ENCODE measurements around the gene MACROD2. TPM values are rescaled to one million over a fixed set of nuclear protein-coding genes. Genes with fewer than 3 reads are reported as not detected.

The MACROD2 gene
- total RNA-seq, 2 donors from 2014 or later: 0.94 to 10.4 TPM

DNA sequence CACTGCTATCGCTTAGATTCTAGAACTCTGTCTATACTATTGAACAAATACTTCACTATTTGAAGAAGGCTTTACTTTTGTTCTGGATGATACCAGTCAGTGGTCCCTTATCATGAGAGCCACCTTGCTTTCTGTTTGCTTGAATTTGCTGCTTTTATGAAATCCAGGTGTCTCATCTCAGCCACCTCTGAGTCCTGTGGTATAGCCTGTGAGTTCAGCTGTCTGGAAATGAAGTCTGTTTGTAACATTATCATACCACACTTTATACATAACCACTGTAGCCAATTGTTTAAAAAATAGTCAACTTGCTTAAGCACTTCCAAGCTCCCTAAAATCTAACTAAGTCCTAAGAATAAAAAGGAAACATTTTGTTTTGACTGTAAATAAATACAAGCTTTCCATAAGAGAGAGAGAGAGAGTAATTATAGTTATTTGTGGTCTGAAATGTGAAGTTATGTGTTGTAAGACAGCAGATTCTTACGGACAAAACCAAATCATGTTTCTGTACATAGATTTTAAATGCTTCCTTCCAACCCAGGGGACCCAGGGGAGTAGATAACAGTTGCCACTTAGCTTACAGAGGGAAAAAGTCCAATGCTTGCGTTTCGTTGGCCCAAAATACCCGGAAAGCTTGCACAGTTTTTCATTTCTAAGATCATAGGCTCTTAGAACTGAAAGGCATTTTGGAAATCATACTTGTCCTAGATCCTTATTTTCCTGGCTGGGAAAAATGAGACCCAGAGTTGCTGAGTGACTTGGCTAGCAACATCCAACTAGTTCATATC lies 1449.9 kb downstream of the MACROD2 start:
- no peak overlapping the region for H3K27ac ChIP-seq
- no peaks in the 10 kb centered on the region for H3K27me3 ChIP-seq
- DNase-seq (ENCODE audit: low spot score): no peak
- TF ChIP-seq, protein P1, sequence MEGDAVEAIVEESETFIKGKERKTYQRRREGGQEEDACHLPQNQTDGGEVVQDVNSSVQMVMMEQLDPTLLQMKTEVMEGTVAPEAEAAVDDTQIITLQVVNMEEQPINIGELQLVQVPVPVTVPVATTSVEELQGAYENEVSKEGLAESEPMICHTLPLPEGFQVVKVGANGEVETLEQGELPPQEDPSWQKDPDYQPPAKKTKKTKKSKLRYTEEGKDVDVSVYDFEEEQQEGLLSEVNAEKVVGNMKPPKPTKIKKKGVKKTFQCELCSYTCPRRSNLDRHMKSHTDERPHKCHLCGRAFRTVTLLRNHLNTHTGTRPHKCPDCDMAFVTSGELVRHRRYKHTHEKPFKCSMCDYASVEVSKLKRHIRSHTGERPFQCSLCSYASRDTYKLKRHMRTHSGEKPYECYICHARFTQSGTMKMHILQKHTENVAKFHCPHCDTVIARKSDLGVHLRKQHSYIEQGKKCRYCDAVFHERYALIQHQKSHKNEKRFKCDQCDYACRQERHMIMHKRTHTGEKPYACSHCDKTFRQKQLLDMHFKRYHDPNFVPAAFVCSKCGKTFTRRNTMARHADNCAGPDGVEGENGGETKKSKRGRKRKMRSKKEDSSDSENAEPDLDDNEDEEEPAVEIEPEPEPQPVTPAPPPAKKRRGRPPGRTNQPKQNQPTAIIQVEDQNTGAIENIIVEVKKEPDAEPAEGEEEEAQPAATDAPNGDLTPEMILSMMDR (IDR thresholded peaks at IDR 0.05): no peak
- H3K36me3 ChIP-seq: no peaks in the 10 kb centered on the region
- H3K4me1 ChIP-seq: peaks cover 0 to 10% of the 10 kb centered on the region in 2 donors
- H3K4me3 ChIP-seq: no peak overlapping the region
- no peaks in the 10 kb centered on the region for H3K9me3 ChIP-seq

DNA sequence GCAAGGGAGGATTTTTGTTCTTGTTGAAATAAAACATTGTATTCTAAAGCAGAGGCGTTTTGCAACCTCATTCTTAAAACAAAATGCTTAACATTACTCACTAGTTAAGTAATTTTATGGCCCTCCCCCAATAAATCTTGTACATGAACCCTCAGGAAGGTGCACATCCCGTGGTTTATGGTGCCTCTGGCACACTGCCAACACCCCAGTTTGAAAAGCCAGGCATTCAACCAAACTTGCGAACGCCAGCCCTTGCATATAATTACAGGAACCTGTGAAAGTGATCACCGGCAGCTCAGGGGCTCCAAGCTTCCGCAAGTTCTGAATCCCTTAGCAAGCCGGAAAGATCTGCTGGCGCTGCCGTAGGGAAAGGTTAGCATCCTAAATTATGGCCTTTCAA lies 1451.1 kb downstream of the MACROD2 start:
- Histone ChIP-seq H3K36me3 (no peaks in the 10 kb centered on the region), H3K4me3 (no peak overlapping the region), H3K9me3 (no peaks in the 10 kb centered on the region), H3K27me3 (no peaks in the 10 kb centered on the region), H3K4me1 (no peaks in the 10 kb centered on the region), H3K27ac (no peak overlapping the region)
- TF ChIP-seq, protein P1 (IDR thresholded peaks at IDR 0.05): no peak
- no peak for DNase-seq (ENCODE audit: low spot score)

DNA sequence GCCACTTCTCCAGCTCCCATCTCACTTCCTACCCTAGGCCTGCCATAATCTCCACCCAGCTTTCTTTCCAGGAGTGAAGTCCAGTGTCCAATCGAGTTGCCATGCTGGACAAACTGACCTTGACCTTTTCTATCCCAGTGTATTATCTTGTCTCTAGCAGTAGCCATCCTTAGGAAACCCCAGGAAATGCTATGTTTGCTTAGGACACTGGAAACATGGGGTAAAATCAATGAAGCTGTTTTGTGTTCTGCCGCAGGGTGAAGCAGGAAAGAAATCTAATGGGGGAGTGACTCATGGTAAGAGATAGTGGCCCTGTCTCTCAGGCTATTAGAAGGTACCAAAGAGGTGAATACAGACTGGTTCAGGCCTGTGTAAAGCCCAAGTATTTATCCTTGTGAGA lies 1452.2 kb downstream of the MACROD2 start:
- H3K4me3 ChIP-seq: no peak overlapping the region
- TF ChIP-seq, protein P1 (IDR thresholded peaks at IDR 0.05): no peak
- no peak for DNase-seq (ENCODE audit: low spot score)
- no peak overlapping the region for H3K27ac ChIP-seq
- H3K4me1 ChIP-seq: no peaks in the 10 kb centered on the region
- no peaks in the 10 kb centered on the region for H3K27me3 ChIP-seq
- no peaks in the 10 kb centered on the region for H3K36me3 ChIP-seq
- no peaks in the 10 kb centered on the region for H3K9me3 ChIP-seq

DNA sequence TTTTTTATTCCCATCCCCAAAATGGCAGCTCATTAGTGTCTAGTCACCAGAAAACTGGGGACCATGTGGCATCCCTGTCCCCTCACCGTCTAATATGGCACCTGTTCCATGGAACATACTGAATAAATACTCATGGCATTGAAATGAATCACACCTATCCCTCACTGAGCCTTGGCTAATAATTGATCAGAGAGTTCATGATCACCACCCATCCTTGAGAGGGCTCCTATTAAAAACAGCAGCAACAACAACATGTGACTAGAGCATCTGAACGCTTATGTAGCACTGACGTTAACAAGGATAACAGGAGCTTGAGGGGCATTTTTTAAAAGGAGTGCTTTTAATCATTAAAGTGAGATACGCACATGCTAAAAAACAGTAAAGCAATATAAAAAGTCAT lies 1453.7 kb downstream of the MACROD2 start:
- Histone ChIP-seq H3K36me3 (no peaks in the 10 kb centered on the region), H3K4me3 (no peak overlapping the region), H3K4me1 (no peaks in the 10 kb centered on the region), H3K27ac (no peak overlapping the region), H3K9me3 (no peaks in the 10 kb centered on the region), H3K27me3 (no peaks in the 10 kb centered on the region)
- DNase-seq (ENCODE audit: low spot score): no peak
- TF ChIP-seq, protein P1 (IDR thresholded peaks at IDR 0.05): no peak

DNA sequence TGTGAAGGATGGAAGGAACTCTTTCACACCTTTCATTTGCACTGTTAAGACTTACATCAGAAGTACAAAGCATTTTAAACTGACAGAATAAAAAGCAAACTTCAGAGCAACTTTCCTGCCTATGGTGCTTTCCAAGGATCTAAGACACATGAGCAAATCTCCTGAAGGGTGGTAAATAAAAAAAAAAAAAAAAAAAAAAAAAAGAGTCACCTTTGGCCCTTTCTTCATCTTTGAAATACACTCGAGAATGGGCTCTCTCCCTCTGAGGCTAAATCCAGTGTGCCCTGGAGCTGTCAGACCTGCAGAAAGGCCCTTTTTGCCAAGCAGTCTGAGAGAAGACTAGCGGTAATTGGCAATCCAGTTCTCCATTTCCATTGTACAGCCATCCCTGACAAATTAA lies 1455.9 kb downstream of the MACROD2 start:
- Histone ChIP-seq H3K27ac (no peak overlapping the region), H3K27me3 (no peaks in the 10 kb centered on the region), H3K36me3 (no peaks in the 10 kb centered on the region), H3K9me3 (no peaks in the 10 kb centered on the region), H3K4me3 (no peak overlapping the region), H3K4me1 (no peaks in the 10 kb centered on the region)
- DNase-seq (ENCODE audit: low spot score): no peak
- TF ChIP-seq, protein P1 (IDR thresholded peaks at IDR 0.05): no peak

DNA sequence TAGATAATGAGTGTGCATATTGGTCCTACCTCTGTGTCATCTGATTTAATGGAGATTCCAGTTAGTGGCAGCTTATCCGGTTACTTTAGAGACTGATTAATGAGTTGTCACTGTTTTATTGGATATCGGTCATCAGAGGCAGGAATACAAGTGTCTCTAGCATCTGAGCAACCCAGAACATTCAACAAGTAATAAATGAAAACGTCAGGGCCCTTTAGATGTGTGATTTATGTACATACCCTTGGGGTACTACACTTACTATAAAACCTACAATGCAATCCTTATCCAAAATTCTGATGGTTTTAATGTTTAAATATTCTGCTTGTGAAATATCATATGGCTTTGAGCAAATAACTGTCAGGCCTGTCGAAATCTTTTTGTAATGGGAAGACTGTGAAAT lies 1460.0 kb downstream of the MACROD2 start:
- TF ChIP-seq, protein P1 (IDR thresholded peaks at IDR 0.05): no peak
- no peaks in the 10 kb centered on the region for H3K4me1 ChIP-seq
- H3K36me3 ChIP-seq: no peaks in the 10 kb centered on the region
- H3K27me3 ChIP-seq: no peaks in the 10 kb centered on the region
- H3K9me3 ChIP-seq: no peaks in the 10 kb centered on the region
- H3K27ac ChIP-seq: no peak overlapping the region
- H3K4me3 ChIP-seq: no peak overlapping the region
- no peak for DNase-seq (ENCODE audit: low spot score)

Data from right atrium auricular region (tissue), 2 donors.